ENCODE data around the gene OR52E6.

OR52E6 gene

GRCh38 chr11:5796541-5796940 is 45.2 kb downstream of the OR52E6 start:
- no peak for DNase-seq (ENCODE audit: low read depth)

GRCh38 chr11:5791165-5791564 is 50.5 kb downstream of the OR52E6 start, which contains the start of gene OR52N1:
OR52N1 (minus strand) TSS chr11:5791265; CDS start chr11:5788816, 2,449 bp downstream.
- DNase-seq (ENCODE audit: low read depth), result no peak

Measured in HS-5 (cell line).